SIG-M5 treated with dmso at 0.1 percent for 504 hours (cell line): ENCODE data around the gene OPCML.

ENCODE experiments used
- DNase-seq: peaks from one replicate; lab custom pipeline; 2025; ENCODE audit not compliant: unreplicated experiment; lab: John Stamatoyannopoulos, UW

Gene OPCML

DNA sequence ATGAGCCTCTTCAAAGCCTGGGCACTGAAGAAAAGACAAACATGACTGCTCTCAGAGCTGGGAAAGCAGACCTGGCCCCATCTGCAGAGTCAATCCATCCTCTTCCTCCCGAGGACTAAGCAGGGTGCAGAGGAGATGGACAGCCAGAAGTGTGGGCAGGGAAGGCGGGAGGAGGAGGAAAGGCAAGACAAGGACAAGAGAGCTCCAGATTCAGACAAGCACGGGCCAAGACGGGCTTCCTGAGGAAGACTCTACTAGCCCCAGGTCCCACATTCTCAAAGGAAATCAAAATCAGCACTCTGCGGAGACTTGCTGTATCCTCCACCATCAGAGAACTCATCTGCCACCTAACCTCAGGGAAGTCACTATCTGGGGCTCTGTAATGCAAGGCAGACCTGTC lies 28.5 kb downstream of the OPCML start:
- no peak for DNase-seq

DNA sequence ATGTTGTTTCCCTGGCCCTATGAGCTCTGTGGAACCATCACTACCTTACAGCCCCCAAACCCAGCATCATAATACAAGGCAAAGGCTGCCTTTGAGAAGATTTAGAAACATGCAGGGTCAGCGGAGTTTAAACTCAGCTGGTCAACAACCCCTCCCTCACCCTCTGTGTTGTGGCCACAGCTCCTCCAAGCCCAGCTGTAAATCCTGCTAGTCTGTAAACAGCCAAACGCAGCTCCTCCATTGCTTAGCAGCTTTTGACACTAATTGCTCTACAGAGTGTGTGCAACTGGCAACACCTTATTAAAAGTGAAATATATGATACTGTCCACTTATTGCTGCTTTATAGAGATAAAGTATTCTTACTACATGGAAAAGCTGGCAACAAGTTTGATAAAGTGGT lies 29.1 kb downstream of the OPCML start:
- DNase-seq = no peak

DNA sequence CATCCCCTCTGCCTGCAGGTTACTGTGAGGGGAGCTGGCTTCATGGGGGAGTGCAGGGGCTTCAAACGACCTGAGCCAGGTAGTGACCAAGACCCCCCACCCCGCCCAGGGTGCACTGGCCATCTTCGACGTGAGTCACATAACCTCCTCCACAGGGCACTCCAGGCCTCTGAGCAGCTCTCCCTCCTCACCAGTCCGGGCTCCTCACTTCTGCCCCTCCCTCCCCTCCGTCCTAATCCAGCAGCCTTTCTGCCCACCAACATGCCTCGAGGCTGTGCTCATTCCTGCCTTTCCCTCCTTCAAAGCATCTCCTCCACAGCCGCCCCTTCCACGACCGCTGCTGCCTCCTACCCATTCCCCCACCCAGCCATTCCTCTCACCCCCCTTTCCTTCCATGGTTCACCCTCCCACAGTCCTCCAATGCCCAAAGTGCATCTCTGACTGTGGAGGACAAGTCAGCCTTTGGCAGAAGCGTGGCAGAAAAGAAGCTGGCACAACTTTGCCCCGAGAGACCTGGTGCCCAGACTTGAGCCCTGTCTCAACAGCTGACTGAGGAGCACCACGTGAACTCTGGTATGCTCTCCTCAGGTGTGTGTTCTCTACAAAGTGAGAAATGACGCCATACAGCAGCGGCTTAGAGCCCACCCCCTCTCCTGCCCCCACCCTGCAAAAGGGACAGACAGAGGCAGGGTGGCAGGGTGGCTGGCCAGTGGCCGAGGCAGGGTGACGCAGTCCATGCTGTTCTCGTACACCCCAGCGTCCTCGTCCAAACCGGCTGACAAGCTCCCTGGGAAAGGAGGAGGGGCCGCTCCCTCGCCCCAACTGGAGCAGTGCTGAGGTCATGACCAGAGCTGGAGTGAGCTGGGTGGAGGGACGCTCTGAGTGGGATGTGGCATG lies 30.4 kb downstream of the OPCML start:
- no peak for DNase-seq

DNA sequence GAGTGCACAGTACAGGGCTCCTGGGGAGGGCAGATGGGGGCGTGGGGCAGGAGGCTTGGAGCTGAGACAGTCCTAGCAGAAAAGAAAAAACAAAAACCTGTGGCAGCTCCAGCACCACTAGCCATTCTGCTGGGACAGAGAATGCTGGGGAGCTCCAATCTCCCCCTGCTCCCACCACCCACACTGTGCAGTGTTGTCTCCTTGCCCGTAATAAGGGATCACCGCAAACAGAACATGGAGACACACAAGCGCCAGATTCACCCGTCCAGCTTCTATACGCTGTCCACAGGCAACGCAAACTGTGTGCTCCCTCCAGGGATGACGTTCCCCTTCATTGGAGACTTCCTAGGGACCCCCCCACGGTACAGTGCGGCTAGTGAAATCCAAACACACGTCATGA lies 31.4 kb downstream of the OPCML start:
- no peak for DNase-seq

DNA sequence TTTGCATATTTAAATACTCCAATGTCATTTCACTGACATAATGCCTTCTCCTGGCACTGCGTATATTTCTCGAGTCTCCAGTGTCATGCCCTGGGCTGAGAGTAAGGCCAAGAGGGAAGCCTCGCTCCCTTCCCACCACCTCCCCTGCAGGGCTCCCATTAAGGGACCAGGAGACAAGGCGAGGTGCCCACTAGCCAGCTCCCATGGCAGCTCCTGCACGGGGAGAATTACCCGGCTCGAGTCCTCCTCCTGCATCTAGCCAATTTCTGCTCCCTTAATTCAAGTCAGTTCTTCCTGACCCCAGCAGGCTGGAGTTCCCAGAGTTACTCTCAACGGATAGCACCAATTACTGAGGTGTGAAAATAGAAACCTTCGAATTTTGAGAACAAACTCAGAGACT lies 31.9 kb downstream of the OPCML start:
- DNase-seq = no peak

DNA sequence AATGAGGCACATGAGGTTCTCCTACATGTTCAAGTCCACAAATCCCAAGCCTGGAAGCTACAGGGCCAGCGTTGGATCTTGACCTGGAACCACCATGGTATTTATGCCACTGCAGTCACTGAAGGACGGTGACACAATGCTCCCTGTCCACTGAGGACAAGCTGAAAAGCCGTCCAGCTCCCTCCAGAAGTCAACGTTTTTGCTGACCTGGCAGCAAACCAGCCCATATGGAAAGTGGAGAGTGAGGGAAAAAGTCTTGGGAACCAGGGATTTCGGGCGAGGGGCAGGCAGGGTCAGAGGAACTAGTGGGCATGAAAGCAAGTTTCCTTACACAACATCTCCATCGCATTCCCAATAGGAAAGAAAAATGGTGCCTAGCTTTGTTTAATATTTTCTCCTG lies 33.3 kb downstream of the OPCML start:
- no peak for DNase-seq

DNA sequence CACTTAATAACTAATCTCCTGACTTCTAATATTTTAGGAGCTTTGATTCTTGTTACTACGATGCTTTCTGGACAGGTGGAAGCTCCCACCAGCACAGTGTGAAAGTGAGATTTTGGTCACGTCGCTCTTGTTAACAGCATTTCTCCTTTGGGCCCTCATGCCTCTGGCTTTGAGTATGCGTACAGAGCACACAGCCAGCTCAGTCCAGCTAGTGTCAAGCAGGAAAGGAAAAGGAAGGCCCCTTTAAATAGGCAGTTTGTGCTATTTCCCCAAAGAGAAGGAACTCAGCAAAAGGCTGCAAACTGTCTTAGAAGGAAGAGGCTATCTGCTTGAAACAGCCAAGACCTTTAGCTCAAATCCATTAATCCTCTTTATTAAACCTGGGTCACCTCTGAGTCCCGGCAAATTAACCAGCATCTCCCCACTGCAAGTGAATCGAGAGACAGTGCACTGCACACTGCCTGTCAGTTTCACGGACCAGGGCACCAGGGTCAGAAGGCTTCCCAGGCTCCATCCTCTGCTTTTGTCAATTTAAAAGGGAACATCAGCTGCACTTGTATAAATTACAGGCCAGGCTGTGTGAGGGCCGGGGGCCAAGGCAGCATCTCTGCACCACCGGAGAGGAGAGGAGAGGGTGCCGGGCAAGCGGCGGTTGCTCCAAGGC lies 34.7 kb downstream of the OPCML start:
- DNase-seq = no peak

DNA sequence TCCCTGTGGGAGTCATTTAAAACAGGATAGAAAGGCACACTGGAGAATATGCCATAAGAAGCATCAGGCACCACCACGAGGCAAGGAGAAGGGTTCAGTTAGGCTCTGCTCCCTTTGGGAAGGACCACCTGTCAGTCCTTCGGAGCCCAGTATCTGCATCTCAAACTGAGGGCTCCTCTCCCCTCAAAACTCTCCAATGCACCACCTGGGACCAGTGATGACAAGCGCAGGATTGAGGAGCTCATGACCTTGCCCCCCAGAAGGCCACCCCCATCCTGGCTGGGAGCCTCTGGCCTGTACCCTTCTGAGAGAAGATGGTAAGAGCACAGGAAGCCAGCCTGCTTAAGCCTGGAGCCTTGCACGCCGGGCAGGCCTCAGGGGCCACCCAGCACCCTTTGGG lies 39.4 kb downstream of the OPCML start:
- DNase-seq = no peak

DNA sequence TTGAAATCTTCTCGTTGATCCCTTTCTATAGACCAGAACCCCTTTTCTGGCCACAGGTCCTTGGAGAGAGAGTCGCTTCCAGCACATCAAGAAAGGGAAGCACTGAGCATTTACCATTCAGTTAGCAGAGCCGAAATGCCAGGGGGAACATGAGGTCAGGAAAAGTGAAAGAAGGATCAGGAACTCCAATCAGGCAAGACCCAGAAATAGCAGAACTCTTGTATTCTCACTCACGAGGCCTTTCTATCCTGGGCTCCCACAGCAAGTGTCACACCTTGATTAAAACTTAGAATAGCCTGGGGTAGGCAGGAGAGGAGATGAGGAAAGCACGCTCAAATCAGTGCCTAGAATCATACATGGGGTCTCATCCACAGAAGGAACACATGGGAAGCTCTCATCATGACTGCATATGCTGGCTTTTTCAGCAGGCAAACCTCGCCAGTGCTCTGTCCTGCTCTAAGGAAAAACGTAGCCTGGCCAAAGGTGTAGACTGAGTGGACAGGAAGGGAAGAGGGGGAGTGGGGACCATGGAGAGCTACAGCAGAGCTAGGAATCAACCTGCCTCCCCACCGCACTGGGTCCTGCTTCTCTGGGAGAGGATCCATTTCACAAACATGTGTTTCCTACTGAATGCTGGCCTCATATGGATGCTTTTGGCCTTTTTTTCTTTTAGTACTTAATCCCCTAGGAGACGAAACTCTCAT lies 40.5 kb downstream of the OPCML start:
- no peak for DNase-seq

DNA sequence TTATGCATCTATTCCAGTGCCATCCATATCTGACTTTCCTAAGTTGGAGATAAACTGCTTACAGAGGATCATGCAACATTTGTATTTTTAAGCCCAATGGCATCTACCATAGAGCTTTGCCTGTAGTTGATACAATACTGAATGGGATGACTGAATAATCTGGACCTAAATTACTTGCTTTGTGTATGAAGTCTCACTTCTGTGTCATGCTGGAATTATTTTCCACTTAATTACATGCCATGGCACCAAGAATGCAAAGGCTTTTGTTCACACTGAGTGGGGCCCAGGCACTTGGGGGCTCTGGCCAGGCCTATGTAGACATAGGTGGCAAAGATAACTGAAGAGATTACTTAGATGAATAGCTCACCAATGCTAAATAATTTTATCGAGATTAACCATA lies 51.6 kb downstream of the OPCML start:
- no peak for DNase-seq

DNA sequence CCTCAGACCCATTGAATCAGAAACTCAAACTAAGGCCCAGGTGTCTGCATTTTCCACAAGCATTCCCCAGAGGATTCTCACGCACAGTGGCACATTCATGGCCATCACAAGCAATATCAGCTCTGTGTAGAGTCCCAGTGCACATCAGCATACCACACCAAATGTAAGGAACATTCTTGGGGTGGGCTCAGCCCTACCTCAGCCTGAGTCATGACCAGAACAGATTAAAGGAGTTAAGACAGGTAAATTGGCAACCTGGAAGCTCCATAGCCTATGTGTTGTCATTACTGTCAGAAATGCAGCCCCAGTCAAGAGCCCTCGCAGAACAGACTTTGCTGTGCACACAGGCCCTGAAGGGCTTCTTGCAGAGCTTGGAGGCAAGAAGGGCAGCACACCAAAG lies 53.1 kb downstream of the OPCML start:
- DNase-seq = no peak

DNA sequence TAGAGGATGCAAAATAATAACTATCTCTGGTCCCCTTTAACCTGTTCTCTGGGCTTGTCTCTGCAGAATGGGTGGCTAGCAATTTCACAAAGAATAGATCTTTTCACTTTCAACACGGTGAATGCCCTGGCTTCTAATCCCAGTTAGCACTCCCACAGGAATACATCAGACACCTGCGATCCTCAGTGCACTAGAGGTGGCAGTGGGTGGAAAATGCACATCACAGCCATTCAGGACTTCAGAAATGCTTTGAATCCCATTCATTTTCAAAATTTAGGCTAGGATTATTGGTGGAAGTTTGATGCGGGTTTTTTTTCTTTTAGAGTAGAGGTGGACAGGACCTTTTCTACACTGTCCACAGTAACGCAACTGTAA lies 55.1 kb downstream of the OPCML start:
- DNase-seq = no peak

DNA sequence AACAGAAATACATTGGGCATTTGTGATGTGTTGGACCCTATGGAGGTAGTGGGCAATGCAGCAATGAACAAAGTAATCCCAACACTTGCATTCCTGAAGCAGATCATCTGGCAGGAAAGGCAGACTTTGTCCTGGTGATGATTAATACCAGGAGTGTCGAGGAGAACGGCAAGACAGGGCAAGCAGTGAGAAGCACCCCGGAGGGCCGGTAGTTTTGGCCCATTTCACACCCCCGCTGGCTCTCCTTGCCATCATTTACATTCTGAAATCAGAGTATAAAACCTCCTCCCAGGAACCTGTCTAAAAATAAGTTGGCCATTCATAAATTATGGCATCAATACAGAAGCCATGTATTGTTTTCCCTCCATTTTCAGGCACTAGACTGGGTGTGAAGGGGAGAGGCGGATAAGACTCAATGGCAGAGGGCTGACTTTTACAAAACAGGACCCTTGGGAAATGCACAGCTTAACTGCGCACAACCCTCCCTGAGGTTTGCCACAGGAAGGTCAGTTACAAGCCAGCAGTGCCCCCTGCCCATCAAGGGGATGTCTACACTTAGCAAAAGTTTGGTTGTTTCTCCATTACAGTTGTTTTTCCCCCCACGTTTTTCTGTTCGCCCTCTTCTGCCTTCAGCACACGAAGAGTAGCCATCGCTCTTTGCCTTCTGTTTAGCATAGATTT lies 55.6 kb downstream of the OPCML start:
- DNase-seq = no peak

DNA sequence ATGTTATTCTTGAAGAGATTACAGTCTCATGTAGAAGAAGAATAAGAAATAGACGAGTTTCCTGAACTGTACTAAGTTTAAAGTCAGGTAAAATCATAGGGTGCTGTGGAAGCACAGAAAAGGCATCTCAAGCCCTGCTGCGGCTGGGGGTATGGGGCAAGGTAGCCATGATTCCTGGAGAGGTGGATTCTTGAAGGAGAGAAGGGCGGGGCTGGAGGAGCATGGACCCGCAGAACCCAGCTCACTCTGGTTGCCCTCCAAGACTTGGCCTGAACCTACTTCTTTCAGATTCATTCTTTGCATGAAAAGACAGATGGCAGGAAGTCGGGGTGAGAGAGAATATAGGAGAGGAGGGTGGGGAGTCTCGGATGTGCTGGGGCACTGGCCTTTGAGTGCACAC lies 57.8 kb downstream of the OPCML start:
- DNase-seq = no peak

DNA sequence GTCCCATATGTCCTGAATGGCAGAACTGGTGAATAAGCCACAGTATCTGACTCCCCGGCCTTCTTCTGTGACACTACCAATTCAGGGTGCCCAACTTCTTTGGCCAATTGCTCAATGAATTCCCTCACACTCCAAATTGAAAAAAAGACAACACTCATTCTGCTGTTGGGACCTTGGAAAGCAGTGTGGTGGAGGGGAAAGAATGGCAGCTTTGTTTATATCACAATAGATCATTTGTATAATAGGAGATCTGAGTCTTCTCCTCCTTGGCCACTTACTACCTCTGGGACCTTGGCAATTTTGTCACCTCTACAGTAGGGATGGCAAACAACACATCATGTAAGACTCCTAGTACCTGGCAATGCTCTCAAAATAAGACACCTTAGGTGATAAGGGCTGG lies 64.6 kb downstream of the OPCML start:
- DNase-seq = no peak

DNA sequence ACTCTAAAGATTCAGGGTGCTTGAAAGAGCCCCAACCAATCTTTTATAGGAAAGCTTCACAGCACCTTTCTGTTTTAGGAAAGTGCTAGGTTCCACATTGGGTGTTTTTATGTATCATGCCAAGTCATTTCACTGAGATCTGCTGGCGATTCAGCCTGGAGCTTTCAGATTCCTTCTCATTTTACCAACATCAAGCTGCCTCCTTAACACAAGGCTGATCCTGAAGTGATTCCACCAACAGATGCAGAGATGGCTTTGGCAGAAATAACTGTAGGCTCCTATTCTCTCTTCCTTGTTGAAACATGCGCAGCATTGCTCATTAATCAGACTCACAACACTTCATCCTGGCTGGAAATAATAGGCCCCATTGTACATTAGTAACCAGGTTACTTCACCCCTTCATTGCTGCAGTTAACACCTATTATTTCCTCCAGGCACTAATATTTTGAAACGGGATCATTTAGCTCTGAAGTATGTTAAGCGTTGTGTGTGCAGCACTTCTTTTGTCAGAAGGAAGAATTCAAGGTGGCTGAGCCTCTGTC lies 89.0 kb downstream of the OPCML start:
- no peak for DNase-seq

DNA sequence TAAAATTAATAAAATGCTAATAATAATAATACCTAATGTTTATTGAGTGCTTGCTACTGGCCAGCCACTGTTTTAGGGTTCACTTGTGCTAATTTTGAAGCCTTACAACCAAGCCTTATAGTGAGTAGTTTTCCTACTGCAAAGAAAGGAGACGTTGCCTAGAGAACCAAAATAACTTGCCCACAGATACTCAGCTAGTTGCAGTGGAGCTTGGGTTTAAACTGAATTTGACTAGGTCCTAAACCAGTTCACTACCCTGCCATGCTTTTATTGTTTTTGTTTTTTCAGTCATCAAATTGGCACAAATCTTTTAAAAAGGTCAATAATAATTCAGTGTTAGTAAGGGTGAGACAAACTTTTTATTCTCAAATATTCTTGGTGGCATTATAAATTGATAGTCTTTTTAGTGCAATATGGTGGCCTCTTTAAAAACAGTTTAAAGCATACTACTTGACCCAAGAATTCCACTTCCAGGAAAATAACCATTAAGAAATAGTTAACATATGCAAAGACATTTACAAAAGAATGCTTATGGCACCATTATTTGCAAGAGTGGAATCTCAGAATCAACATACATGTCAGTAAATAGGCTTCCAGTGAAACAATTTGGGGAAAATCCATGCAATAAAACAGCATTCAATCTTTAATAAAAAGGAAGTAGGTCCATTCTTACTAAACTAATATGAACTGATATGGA lies 90.2 kb downstream of the OPCML start:
- DNase-seq = no peak

DNA sequence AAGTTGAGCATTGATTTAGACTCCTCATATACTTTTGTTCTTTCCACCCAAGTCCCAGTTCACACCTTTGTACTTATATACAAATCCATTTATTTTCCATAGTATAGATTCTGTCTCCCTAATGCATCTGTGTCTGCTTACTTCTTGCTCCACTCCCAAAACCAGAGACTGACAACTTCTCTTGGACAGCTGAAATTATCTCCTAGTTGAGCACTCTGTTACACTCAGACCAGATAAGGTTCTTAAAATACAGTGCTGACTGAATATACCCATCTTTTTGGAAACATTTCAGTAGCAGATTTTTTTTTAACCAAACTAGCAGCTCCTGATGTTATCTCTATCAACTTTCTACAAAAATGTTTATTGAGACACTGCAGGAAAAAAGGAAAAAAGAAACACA lies 106.3 kb downstream of the OPCML start:
- DNase-seq = no peak

DNA sequence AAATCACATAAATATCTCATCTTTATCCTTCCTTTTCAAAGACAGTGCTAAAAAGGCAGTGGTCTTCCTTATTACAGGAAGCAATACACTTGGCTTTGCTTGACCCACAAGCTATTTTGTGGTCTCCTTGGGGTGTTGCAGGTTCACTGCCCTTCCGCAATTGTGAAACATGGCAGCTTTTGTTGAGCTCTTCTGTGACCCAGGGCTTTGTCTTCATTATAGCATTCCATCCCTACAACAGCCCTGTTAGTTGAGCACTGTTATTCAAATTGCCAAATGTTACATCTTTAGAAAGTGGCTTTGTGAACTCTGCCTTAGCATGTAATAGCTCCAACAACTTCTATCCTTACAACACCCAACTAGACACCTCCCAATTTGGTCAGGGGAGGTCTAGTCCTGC lies 107.1 kb downstream of the OPCML start:
- DNase-seq = no peak

DNA sequence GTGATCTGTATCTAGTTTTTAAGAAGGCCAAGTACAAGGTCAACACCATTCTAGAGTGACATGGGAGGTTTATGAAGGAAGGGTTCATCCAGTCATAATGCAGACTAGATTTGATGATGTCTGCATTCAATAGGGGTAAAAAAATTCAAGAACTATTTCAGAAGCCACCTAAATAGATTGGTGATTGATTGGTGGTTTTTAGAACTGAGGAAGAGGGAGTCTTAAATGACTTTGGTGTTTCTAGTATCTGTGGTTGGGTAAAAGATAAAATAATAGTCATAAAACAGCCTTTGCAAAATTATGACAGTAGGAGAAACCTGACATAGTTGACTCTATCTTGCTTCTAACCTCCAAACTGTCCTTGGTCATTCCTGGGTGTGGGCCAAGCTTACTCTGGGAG lies 114.1 kb downstream of the OPCML start:
- no peak for DNase-seq

DNA sequence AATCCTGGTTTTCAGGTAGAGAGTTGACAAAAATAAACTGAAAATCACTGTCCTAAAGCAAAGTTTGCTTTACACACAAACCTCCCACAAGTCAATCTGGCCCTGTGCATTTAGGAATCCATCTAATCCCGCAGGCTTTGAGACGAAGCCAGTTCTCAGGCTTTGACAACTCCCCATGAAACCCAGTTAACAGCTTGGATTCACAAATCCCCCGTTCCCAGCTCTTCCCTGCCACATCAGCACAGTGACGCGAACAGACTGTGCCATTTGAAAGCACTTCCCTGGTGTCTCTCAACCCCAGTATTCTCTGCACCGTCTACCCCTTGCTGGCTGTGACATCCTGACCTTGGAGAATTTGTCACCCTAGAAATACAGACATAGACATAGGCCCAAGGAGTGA lies 117.8 kb downstream of the OPCML start:
- no peak for DNase-seq
